ENCODE measurements around the gene FGGY. TPM values are rescaled to one million over a fixed set of nuclear protein-coding genes. Genes with fewer than 3 reads are reported as not detected.
"Not testable (repeated sequence)": the region's sequence is repeated elsewhere in the genome, so short reads cannot be mapped to it uniquely, and the experiment has no call there.

Gene FGGY
- total and polyA plus RNA-seq, 3 experiments from 2014 or later: 5.3 to 7.9 (median 6.6) TPM

DNA sequence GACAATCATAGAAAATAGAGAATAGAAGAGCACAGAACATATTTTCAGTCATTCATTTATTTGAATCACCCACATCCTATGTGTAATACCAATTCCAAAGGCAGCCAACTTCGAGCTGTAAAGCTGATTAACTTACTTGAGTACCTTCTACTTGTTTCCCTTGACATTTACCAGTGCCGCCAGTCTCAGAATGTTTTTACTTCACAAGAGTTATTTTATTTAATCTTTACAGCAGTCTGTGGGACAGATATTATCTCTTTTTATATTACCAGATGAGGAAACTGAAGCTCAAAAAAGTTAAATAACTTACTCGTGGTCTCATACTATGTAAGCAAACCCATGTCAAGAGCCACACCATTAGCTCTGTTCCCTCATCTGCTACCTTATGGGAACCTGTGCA is 56.6 kb downstream of the FGGY start:
- POLR2A ChIA-PET: no interaction called here
- H3K36me3 ChIP-seq (ENCODE audit: insufficient read depth, low read length): no peaks in the 10 kb centered on the region
- peaks cover 0 to 12% (median 1%) of the 10 kb centered on the region in 3 donors for H3K36me3 Mint-ChIP-seq

DNA sequence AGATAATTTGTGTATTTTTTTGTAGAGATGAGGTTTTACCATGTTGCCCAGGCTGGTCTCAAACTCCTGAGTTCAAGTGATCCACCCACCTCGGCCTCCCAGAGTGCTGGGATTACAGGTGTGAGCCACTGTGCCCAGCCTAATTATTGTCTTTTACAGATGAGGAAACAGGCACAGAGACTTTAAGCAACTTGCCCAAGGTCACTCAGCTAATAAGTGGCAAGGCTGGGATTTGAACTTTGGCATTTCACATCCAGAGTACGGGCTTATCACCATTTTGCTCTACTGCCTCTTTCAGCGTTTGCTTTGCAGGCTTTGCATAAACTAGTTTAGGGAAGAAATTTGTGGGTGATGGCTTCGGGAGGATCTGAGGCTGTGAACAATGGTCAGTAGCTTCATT is 57.3 kb downstream of the FGGY start:
- H3K27me3 ChIP-seq (ENCODE audit: insufficient read depth, low read length, poor library complexity, severe bottlenecking); H3K27ac Mint-ChIP-seq; H3K27ac ChIP-seq (ENCODE audit: low read depth, low read length); H3K4me1 ChIP-seq (ENCODE audit: insufficient read depth, low read length); H3K4me3 ChIP-seq (ENCODE audit: low read length); H3K27me3 Mint-ChIP-seq; H3K4me1 Mint-ChIP-seq; H3K9me3 ChIP-seq (ENCODE audit: low read length); H3K9me3 Mint-ChIP-seq; CTCF ChIA-PET; H3K36me3 ChIP-seq (ENCODE audit: insufficient read depth, low read length); DNase-seq; H3K4me3 Mint-ChIP-seq; POLR2A ChIA-PET: not testable (repeated sequence)
- H3K36me3 Mint-ChIP-seq: peaks cover 0 to 12% (median 1%) of the 10 kb centered on the region in 3 donors

More for the DNA sequence above, 56.6 kb downstream of the FGGY start:
- no peaks in the 10 kb centered on the region for H3K9me3 Mint-ChIP-seq
- CTCF ChIA-PET: no interaction called here
- H3K4me1 ChIP-seq (ENCODE audit: insufficient read depth, low read length): no peaks in the 10 kb centered on the region
- no peak overlapping the region for H3K4me3 Mint-ChIP-seq
- no peaks in the 10 kb centered on the region for H3K9me3 ChIP-seq (ENCODE audit: low read length)
- no peaks in the 10 kb centered on the region for H3K27me3 Mint-ChIP-seq
- H3K4me1 Mint-ChIP-seq: peaks cover 0 to 4% (median 0%) of the 10 kb centered on the region in 3 donors
- no peaks in the 10 kb centered on the region for H3K27me3 ChIP-seq (ENCODE audit: insufficient read depth, low read length, poor library complexity, severe bottlenecking)
- H3K27ac Mint-ChIP-seq: no peak overlapping the region
- no peak for DNase-seq
- no peak overlapping the region for H3K4me3 ChIP-seq (ENCODE audit: low read length)
- H3K27ac ChIP-seq (ENCODE audit: low read depth, low read length): no peak overlapping the region

- Mint-ChIP-seq H3K27ac (no peak overlapping the region), H3K36me3 (peaks cover 0 to 12% (median 1%) of the 10 kb centered on the region in 3 donors), H3K27me3 (no peaks in the 10 kb centered on the region), H3K4me3 (no peak overlapping the region), H3K9me3 (no peaks in the 10 kb centered on the region), H3K4me1 (peaks cover 0 to 4% (median 0%) of the 10 kb centered on the region in 3 donors)
- no peaks in the 10 kb centered on the region for H3K27me3 ChIP-seq (ENCODE audit: insufficient read depth, low read length, poor library complexity, severe bottlenecking)
- DNase-seq: no peak
- H3K4me3 ChIP-seq (ENCODE audit: low read length): no peak overlapping the region
- H3K4me1 ChIP-seq (ENCODE audit: insufficient read depth, low read length): no peaks in the 10 kb centered on the region
- CTCF ChIA-PET: no interaction called here
- no peaks in the 10 kb centered on the region for H3K36me3 ChIP-seq (ENCODE audit: insufficient read depth, low read length)
- no peak overlapping the region for H3K27ac ChIP-seq (ENCODE audit: low read depth, low read length)
- POLR2A ChIA-PET: no interaction called here
- no peaks in the 10 kb centered on the region for H3K9me3 ChIP-seq (ENCODE audit: low read length)
Measured at GRCh38 chr1:59354709-59355337, 57.9 kb downstream of the FGGY start.

DNA sequence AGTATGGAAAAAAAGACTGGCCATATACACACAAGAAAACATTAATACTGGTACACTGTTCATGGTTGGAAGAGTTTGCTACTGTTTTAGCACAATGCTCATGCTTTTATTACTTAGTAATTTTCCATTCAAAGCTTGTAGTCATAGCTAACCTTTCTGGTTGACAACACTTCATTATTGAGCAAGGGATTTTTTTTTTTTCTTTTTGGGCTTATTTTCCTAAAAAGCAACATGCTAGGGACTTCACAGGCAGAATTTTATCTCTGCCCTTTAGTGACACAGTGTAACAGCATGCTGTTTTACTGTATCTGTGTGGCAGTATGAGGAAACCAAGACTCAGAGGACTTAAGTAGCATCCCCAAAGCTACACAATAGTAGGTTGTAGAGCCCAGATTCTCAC is 58.5 kb downstream of the FGGY start:
- DNase-seq: no peak
- Histone ChIP-seq H3K9me3 (ENCODE audit: low read length) (no peaks in the 10 kb centered on the region), H3K27me3 (ENCODE audit: insufficient read depth, low read length, poor library complexity, severe bottlenecking) (no peaks in the 10 kb centered on the region), H3K27ac (ENCODE audit: low read depth, low read length) (no peak overlapping the region), H3K4me3 (ENCODE audit: low read length) (no peak overlapping the region), H3K36me3 (ENCODE audit: insufficient read depth, low read length) (no peaks in the 10 kb centered on the region), H3K4me1 (ENCODE audit: insufficient read depth, low read length) (no peaks in the 10 kb centered on the region)
- H3K4me1 Mint-ChIP-seq: peaks cover 0 to 4% (median 0%) of the 10 kb centered on the region in 3 donors
- no peak overlapping the region for H3K4me3 Mint-ChIP-seq
- ChIA-PET CTCF (no interaction called here), POLR2A (no interaction called here)
- H3K36me3 Mint-ChIP-seq: peaks cover 0 to 15% (median 1%) of the 10 kb centered on the region in 3 donors
- H3K27me3 Mint-ChIP-seq: no peaks in the 10 kb centered on the region
- no peak overlapping the region for H3K27ac Mint-ChIP-seq
- H3K9me3 Mint-ChIP-seq: no peaks in the 10 kb centered on the region

- CTCF ChIA-PET: no interaction called here
- POLR2A ChIA-PET: no interaction called here
- H3K27me3 Mint-ChIP-seq: no peaks in the 10 kb centered on the region
Measured at GRCh38 chr1:59356627-59357026, 59.7 kb downstream of the FGGY start.

GRCh38 chr1:59357645-59358320 is 60.9 kb downstream of the FGGY start:
- no peaks in the 10 kb centered on the region for H3K9me3 Mint-ChIP-seq
- ChIA-PET CTCF (no interaction called here), POLR2A (no interaction called here)

More at GRCh38 chr1:59356627-59357026, 59.7 kb downstream of the FGGY start:
- no peaks in the 10 kb centered on the region for H3K4me1 ChIP-seq (ENCODE audit: insufficient read depth, low read length)
- H3K36me3 ChIP-seq (ENCODE audit: insufficient read depth, low read length): no peaks in the 10 kb centered on the region
- Mint-ChIP-seq H3K27ac (no peak overlapping the region), H3K4me3 (no peak overlapping the region), H3K36me3 (peaks cover 3 to 19% (median 3%) of the 10 kb centered on the region in 3 donors), H3K9me3 (no peaks in the 10 kb centered on the region), H3K4me1 (peaks cover 0 to 4% (median 0%) of the 10 kb centered on the region in 3 donors)
- no peaks in the 10 kb centered on the region for H3K27me3 ChIP-seq (ENCODE audit: insufficient read depth, low read length, poor library complexity, severe bottlenecking)
- DNase-seq: no peak
- no peaks in the 10 kb centered on the region for H3K9me3 ChIP-seq (ENCODE audit: low read length)
- H3K27ac ChIP-seq (ENCODE audit: low read depth, low read length): no peak overlapping the region
- no peak overlapping the region for H3K4me3 ChIP-seq (ENCODE audit: low read length)

DNA sequence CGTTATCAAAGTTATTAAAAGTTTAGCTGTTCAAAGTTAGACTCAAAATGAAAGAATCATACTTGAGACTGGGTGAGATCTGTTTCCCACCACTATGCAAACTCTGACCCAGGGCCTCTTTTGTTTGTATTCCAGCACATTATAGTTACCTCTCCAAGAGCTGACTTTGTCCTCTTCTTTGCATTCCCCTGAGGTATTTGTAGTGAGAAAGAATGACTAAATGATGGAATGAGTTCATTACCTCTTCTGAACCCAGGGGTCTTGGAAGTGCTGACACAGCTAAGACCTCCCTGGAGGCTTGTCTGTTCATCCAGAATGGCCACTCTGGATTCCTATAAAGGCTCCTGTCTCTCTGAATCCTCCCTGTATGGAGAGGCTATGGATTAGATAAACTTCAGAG is 62.4 kb downstream of the FGGY start:
- Mint-ChIP-seq H3K4me3 (no peak overlapping the region), H3K4me1 (peaks cover 0 to 4% (median 0%) of the 10 kb centered on the region in 3 donors), H3K9me3 (no peaks in the 10 kb centered on the region), H3K27ac (no peak overlapping the region), H3K27me3 (peaks cover 0 to under 1% of the 10 kb centered on the region in 2 donors), H3K36me3 (peaks cover 6 to 26% (median 9%) of the 10 kb centered on the region in 3 donors)
- DNase-seq: no peak
- H3K4me1 ChIP-seq (ENCODE audit: insufficient read depth, low read length): no peaks in the 10 kb centered on the region
- no peaks in the 10 kb centered on the region for H3K9me3 ChIP-seq (ENCODE audit: low read length)
- H3K27me3 ChIP-seq (ENCODE audit: insufficient read depth, low read length, poor library complexity, severe bottlenecking): no peaks in the 10 kb centered on the region
- H3K27ac ChIP-seq (ENCODE audit: low read depth, low read length): no peak overlapping the region
- H3K36me3 ChIP-seq (ENCODE audit: insufficient read depth, low read length): no peaks in the 10 kb centered on the region
- CTCF ChIA-PET: no interaction called here
- POLR2A ChIA-PET: no interaction called here
- no peak overlapping the region for H3K4me3 ChIP-seq (ENCODE audit: low read length)

More at GRCh38 chr1:59357645-59358320, 60.9 kb downstream of the FGGY start:
- Histone ChIP-seq H3K36me3 (ENCODE audit: insufficient read depth, low read length) (no peaks in the 10 kb centered on the region), H3K27me3 (ENCODE audit: insufficient read depth, low read length, poor library complexity, severe bottlenecking) (no peaks in the 10 kb centered on the region), H3K27ac (ENCODE audit: low read depth, low read length) (no peak overlapping the region), H3K9me3 (ENCODE audit: low read length) (no peaks in the 10 kb centered on the region), H3K4me3 (ENCODE audit: low read length) (no peak overlapping the region), H3K4me1 (ENCODE audit: insufficient read depth, low read length) (no peaks in the 10 kb centered on the region)
- H3K4me1 Mint-ChIP-seq: peaks cover 0 to 4% (median 0%) of the 10 kb centered on the region in 3 donors
- DNase-seq: no peak
- no peak overlapping the region for H3K27ac Mint-ChIP-seq
- no peaks in the 10 kb centered on the region for H3K27me3 Mint-ChIP-seq
- H3K36me3 Mint-ChIP-seq: peaks cover 6 to 26% (median 8%) of the 10 kb centered on the region in 3 donors
- H3K4me3 Mint-ChIP-seq: no peak overlapping the region

DNA sequence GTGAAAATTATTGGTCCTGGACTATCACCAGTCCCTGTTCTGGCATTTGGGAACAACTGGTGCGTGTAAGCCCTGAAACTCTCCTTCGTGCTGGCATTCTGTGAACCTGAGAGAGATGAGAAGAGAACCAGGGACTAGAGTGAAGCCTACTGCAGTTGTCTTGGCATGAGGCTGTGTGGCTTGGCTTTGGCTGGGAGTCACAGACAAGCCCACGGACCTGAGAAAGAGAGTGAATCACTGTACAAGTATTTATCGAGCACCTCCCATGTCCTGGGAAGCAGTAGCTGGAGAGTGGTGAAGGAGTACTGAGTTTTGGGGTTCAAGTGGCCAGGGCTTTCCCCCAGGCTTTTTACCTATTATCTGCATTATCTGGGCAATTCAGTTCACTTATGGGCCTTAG is 63.3 kb downstream of the FGGY start:
- Histone ChIP-seq H3K27me3 (ENCODE audit: insufficient read depth, low read length, poor library complexity, severe bottlenecking) (no peaks in the 10 kb centered on the region), H3K36me3 (ENCODE audit: insufficient read depth, low read length) (no peaks in the 10 kb centered on the region), H3K4me1 (ENCODE audit: insufficient read depth, low read length) (no peaks in the 10 kb centered on the region), H3K27ac (ENCODE audit: low read depth, low read length) (no peak overlapping the region), H3K9me3 (ENCODE audit: low read length) (no peaks in the 10 kb centered on the region), H3K4me3 (ENCODE audit: low read length) (no peak overlapping the region)
- Mint-ChIP-seq H3K36me3 (peaks cover 6 to 32% (median 16%) of the 10 kb centered on the region in 3 donors), H3K27ac (no peak overlapping the region), H3K4me3 (no peak overlapping the region), H3K4me1 (no peaks in the 10 kb centered on the region), H3K9me3 (no peaks in the 10 kb centered on the region), H3K27me3 (peaks cover 0 to 2% of the 10 kb centered on the region in 2 donors)
- no peak for DNase-seq
- POLR2A ChIA-PET: no interaction called here
- CTCF ChIA-PET: no interaction called here
